GM18868 (cell line): Measurements from ENCODE around the gene RREB1.

Source experiments
- ATAC-seq: cut with Tn5 transposase; IDR thresholded peaks from one replicate; pipeline ENCODE4 v1.9.1; 2021; ENCODE audit warnings: mild to moderate bottlenecking, moderate library complexity; ENCODE audit not compliant: unreplicated experiment

Gene RREB1

DNA sequence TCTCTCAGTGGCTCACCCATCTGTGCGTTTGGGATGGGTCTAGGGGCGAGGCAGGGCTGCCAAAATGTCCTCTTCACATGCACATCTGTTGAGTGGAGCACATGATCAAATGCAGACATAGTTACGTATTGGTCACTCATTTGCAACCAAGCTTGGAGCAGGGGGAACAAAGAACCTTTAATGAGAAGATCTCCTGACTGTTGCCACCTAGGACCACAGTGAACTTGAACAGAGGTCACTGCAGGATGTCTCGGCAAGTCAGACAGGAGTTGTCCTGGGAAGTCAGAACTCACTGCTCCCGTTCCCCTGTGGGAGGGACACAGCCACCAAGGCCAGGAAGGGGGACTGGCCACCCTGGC, 131.8 kb downstream of the RREB1 start:
- ATAC-seq, result no peak

DNA sequence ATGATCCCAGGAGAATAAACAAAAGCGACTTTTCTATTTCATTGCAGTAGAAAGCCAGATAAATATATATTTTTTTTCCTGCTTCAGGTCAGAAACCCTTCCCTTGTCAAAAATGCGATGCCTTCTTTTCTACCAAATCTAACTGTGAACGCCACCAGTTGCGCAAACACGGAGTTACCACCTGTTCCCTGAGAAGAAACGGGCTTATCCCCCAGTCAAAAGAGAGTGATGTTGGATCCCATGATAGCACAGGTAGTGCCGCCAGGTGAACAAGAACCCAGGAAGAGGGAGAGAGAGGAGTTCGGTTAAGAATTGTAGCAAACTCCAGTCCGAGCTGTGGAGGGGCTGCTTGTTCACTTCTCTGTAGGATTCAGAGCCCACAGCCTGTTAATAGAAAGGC, 132.6 kb downstream of the RREB1 start:
- ATAC-seq, result no peak

DNA sequence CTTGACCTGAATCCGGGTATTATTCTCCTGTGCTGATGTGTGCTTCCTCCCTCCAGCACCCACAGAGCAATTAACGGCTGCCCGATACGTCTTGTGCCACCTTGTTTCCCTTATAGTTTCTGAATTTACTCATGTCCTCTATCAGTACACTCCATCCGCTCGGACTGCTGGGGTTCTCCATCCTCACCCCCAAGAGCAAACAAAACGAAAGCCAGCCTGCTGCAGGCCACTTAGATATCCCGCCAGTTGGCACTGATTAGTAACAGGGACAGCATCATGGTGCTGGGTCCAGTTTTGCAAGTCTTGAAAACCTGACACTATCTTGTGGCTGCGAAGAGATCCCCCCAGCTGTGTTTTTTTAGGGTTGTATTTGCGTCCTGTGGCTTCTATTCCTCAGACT, 133.4 kb downstream of the RREB1 start:
- no peak for ATAC-seq

DNA sequence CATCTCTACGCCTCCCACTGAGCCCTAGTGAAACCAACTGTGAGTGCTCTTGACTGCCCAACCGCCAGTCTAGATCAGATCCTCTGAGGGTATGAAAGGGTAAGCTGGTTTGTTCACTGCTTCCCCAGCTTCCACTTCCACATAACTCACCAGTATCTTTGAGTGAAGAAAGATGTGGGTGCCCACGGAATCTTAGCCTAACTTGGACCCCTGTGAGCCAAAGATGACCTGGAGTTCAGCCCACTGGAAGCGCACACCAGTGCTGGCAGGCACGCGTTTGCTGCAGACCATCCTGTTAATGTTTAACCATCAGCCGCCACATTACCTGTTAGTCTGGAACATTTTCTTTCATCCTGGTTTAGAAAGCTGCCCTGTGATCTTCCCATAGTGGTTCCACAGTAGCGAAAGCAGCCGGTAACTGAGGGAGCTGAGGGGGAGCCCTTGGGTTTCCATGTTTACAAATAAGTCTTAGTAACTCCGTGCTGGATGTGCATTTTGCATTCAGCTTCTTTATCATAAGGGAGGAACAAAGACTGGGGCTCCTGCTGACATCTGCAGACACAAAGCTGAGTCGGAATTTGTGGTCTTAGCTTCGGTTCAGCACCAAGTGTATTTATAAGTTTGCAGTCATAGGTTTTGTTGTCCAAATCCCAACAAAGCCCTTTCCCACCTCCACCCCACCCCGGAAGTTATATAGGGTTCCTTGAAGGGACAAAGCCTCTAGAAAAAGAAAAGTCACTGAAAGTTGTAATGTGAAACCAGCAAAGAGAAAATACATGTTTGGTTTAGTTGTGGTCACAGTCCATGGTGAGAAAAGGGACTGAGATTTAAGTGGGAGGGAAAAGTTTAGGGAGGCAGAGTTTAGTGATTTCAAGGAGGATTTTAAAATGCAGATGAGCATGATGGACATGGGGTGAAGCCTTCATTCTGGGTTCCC, 134.2 kb downstream of the RREB1 start:
- ATAC-seq, result no peak

DNA sequence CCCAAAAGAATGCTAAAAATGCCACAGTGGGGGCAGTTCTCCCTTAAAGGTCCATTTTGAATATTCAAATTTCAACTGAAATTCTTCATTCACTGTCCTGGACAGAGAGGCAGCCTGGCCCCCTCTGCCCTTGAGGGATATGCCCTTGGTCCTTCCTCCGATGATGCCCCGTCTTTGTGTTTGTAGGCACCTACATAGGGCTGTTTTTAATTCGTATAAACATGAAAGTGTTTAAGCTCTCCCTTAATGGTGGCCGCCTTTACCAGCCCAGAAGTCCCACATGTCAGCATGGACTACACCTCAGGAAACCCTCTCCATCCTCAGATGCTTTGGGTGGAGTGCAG, 135.0 kb downstream of the RREB1 start:
- ATAC-seq, result no peak

DNA sequence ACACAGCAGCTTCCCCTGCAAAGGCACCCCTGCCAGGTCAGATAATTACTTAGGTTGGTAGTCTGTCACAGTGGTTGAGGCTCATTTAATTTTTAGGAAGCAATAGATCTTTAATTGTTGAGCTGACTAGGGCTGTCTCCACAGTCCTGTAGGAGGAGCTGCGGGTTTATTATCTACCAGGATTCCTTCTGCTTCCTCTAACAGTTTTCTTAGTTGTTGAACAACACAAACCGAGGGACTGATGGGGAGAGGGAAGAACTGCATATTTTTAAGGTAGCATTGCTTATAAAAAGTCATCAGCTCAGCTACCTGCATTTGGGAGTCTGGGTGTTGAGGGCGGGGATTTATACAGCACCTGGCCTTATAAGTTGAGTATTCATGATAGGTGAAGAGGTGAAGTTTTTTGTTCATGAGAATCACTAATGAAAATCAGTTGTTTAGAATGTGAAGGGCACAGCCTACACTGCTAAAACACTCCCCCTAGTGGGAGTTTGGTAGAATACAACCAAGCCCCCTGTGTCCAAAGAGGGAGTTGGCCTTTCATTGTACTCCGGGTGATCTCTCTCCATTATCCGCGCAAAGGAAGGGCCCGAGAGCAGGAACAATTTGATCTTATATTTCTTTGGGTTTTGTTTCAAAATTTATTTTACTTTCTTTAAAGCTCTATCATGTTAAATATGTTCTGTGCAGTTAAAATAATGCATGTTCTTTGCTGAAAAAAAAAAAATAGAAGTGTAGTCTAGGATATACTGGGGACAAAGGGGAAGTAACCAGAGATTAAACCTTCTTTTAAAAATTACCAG, 135.6 kb downstream of the RREB1 start:
- ATAC-seq, result no peak

DNA sequence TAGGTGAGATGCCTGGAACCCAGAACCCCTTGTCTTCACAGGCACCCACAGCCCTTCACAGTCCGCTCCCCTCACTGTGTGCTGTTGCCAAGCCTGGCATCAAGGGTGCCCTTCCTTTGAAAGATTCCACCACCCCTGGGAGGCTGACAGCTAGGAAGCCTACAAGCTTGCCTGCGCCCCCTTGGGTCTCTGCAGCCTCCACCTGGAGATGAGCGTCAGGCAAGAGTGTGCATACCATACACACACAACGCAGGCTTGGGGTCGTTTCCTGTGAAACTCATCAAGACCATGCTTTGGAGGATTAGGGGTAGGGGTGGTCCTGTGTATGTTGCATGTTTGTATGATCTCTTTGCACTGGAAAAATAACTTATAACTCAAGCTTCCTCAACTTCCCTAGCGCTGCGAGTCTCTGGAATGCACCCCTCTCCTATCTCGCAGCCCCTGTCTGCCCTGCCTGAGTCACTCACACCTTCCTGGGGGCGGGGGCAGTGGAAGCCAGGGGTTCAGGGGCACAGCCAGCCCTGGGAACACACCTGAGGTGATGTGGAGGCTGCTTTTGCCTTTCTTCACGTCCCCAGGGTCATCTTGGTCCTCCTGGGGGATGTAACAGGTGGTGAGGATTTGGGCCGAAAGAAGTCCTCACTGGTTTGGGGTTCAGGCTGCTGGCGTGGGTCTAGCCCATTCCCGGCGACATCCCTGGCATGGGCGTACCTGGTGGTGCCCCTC, 138.1 kb downstream of the RREB1 start:
- no peak for ATAC-seq

DNA sequence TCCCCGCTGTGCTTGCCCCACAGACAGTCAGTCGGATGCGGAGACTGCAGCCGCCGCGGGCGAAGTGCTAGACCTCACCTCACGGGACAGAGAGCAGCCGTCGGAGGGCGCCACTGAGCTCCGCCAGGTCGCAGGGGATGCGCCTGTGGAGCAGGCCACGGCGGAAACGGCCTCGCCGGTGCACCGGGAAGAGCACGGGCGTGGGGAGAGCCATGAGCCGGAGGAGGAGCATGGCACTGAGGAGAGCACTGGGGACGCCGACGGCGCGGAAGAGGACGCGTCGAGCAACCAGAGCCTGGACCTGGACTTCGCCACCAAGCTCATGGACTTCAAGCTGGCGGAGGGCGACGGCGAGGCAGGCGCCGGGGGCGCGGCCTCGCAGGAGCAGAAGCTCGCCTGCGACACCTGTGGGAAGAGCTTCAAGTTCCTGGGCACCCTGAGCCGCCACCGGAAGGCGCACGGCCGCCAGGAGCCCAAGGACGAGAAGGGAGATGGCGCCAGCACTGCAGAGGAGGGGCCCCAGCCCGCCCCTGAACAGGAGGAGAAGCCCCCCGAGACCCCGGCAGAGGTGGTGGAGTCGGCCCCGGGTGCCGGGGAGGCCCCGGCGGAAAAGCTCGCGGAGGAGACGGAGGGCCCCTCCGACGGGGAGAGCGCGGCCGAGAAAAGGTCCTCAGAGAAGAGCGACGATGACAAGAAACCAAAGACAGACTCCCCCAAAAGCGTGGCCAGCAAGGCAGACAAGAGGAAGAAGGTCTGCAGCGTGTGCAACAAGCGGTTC, 138.8 kb downstream of the RREB1 start:
- ATAC-seq, result no peak

DNA sequence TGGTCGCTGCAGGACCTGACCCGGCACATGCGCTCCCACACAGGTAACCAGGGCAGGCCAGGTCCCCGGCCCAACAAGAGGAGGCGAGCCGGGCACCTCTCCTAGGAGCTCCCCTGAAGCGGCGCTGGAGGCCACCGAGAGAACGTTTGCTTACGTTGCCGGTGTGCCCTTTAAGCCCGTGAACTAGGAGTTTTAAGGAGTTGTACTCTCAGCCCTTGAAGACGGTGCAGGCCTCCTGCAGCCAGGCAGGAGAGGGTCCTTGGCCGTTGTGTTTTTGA, 139.4 kb downstream of the RREB1 start:
- no peak for ATAC-seq

DNA sequence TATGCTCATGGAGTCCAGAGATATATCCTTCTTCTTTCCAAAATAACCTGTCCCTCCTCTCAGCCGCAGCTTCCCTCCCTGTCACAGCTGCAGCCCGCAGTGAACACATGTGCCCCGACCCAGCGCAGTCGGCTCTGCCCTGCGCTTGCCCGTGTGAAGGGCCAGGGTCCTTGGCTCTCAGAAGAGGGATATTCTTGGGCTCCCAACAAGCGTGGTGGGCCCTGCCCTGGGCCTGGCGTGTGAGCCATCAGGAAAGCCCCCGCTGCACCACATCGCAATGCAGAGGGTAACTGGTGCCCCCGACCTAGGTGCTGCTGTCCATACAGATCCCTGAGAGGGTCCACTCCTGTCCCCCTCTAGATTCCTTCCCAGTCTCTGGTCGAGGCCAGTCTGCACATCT, 140.1 kb downstream of the RREB1 start:
- no peak for ATAC-seq

DNA sequence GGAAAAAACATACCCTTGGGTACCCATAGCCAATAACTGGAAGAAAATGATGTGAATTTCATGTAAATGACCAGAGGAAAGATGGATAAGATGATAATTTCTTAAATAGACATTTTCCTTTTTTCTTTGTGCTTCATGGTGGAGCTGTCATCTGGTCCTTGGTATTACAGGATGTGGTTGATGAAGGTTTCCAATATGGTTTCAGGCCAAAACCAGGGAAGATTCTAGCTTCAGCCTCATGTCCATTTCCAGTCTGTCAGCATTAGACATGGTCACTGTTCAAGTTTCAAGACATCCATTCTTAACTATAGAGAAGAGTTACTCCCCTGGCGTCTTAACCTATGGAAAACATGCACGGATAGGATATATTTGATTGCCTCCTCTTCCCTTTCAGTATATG, 141.6 kb downstream of the RREB1 start:
- no peak for ATAC-seq

DNA sequence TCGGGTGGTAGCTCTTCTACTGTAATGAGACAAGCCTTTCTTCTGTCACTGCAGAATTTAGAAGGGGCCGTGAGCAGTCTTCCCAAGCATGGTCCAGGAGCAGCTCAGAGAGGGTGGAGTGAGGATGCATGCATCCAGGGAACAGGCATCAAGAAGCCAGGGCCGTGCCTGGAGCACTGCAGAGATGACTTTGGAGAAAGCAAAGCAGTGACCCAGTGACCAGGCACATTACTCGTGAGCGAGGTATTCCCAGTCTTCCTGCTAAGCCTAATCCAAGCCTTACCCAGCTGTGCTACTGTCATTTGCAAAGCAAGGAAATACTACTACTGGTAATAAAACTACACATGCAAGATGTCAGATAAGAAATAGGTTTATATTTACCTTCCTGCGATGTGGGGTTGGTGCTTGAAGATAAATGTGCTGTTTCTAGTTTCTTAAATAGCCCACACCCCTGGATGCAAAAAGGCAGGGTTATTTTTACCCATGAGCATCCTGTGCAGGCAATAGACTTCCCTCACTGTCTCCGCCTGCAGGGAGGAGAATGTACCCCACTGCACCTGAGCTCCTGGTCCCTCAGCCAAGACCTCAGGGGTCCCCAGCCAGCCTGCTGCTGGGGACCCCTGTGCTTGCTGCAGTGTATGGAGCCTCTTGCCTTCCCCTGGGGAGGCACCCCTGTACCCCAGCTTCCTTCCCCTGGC, 142.3 kb downstream of the RREB1 start:
- no peak for ATAC-seq

DNA sequence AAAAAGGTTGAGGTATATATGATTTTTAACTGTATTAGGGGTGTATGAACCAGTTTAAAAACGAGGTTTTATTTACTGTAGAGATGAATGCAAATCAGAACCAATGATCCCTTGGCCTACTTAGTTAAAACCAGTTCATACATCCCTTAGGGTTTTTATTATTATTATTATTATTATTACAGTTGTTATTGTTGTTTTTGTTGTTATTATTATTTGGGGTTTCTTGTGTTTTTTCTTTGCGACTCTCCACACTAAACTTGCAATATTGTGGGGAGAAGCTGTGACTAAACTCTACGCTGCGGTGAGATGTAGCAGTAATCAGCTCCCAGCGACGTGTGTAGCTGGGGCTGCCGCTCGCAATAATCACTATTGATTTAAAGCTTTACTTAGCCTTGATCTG, 143.1 kb downstream of the RREB1 start:
- no peak for ATAC-seq

DNA sequence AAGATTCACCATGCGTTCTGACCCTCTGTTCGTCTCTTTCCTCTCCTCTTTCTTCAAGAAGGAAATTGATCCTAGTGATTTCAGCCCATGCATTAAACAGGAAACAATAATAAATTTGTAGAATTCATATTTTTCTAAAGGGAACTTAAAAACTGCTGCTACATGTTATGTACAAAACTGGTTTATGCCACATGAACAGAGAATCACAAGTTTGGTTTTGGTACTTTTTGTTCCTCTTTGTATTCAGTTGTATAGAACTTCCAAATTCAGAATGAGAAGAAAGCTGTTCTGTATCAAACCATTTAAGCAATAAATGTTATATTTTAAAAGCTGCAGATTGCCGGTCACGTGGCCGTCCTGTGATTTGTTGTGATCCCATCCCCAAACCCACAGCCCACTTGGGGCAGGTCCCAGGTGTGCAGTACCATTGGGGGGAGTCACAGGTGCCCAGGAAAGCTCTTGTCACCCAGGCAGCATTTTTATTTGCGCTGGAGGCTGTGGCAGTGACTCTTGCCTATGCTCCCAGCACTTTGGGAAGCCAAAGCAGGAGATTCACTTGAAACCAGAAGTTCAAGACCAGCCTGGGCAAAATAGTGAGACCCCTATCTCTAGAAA, 144.0 kb downstream of the RREB1 start:
- ATAC-seq, result no peak

DNA sequence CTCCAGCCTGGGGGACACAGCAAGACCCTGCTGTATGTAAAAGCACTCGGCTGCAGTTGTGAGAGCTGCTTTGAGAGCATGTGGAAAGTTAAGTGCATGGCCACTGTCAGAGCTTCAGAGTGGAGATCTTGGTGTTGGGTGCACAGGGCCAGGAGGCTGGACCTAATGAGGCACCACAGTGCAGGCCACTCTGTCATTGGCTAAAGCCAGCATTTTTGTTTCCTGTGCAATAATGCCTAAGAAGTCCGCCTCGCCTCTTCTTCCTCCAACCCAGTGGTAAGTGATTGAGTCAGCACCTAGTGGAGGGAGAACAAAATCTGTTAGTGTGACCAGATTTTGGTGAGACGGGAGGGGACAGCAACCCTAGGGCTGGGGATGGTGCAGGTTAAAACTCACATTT, 144.6 kb downstream of the RREB1 start:
- ATAC-seq, result no peak

DNA sequence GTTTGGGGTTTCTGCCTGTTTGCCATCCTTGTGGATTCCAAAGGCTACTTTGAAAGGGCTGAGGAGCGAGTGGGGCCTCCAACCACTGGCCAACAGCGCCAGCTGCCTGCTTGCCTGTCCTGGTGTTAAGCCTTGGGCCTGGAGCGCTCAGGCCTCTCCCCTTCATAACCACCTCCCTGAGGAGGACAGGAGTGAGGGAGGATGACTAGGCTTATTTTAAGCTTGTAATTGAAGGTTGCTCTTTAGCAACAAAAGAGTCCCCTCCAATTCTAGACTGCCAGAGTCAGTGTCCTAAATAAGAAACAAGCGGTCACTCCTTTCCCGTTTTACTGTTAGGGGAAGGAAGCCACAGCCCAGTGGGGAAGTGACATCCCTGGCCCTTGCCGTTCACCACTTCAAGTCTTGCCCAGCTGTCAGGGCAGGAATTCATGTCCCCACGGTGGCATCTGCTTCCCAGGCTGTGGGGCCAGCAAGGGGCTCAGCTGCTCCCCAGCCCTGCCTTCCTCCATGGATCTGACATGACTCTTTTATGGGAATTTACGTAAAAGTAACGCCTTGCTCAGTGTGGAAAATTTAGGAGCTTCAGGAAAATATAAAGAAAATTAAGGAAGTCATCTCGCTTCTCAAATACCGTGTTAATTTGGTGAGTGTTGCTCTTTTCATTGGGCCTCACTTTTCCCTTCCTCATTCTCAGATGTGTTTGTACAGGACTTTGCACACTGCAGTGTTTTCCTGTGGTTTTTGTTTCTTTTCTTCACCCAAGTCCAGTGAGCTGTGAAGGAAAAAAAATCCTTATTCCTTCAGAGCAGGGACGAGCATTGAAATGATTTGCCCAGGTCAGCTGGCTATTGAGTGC, 147.4 kb downstream of the RREB1 start:
- no peak for ATAC-seq

DNA sequence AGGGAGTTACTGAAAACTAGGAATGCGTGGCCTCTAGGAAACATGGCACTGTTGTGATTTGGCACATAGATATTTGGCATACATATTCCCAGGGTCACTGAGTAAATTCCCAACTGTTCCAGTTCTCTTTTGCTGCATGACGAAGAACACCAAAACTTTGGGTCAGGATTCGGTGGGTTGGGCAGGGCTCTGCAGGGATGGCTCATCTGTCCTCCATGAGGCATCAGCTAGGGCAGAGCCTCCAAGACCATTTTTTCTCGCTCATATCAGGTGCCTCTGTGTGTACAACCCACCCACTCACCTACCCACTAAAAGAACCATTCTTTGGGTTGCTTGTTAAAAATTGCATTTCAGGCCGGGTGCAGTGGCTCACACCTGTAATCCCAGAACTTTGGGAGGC, 148.2 kb downstream of the RREB1 start:
- no peak for ATAC-seq

DNA sequence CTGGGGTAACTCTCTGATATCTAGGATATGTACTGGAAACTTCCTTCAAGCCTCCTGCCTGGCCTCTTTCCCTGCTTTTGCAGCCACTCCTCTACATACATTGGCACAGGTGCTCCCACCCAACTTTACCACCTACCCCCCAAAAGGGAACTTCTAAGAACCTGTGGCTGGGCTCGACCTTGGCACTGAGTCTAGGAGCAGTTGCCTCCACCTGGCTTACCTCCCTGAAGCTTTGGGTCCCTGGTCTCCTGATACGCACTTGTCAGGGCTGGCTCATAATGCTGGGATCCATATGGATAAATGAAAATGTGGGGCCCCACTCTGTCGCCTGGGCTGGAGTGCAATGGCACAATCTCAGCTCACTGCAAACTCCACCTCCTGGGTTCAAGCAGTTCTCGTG, 149.0 kb downstream of the RREB1 start:
- no peak for ATAC-seq

DNA sequence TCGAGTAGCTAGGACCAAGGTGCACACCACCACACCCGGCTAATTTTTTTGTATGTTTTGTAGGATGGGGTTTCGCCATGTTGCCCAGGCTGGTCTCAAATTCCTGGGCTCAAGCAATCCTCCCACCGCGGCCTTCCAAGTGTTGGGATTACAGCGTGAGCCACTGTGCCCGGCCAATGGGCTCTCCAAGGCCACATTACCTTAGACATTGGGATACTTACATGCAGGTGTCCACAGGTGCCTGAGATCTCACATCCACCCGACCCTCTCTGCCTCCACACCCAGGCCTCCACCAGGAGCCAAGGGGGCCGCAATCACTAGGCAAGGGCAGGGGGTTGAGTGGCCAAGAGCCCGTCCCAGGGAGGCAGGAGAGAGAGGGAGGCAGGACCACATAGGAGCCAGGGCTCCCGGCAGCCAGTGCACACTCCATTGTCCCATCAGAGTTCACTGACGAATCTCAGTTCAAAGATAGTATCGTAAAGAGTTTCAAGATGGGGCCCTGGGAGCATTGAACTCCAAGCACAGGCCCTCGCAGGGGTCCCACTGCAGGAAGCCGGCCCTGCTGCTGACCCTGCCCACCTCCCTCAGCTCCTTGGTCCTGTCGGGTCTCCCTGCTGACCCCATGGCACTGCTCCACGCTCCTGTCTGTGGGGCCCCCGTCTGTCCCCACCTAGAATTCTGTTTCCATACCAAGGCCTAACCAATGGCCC, 149.9 kb downstream of the RREB1 start:
- no peak for ATAC-seq
